Hypothalamus (tissue), 51 donors: Measurements from ENCODE around the gene HMGXB3.

Source experiments
- DNase-seq, 51 donors: peaks; one replicate each; lab custom pipeline; 2025; lab: John Stamatoyannopoulos, UW

HMGXB3 gene

DNA sequence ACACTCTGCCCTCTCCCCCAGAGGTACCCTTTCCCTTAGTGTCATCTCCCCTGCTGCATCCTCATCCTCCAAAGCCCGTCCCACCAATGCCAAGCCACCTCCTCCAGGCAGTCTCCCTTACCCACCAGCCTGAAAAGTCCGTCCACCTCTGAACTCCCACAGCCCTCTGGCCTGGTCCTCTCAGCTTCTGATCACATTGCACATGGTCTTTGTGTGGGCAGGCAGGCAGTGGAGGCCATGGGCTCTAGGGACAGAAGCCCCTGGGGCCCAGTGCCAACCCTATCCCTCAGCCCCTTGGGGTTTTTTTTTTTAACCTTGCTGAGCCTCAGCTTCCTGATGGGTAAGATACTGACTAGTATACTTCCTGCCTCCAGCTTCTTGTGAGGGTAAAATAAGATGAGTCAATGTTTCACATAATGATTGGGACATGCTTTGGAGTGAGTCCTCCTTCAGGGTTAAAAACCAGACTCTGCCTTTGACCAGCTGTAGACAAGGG is 66.4 kb downstream of the HMGXB3 start:
- no peak for DNase-seq

GRCh38 chr5:150067405-150067960 is 66.9 kb downstream of the HMGXB3 start:
- no peak for DNase-seq

- no peak for DNase-seq
Measured at GRCh38 chr5:150068071-150068470, 67.5 kb downstream of the HMGXB3 start.

GRCh38 chr5:150068472-150068871 is 67.9 kb downstream of the HMGXB3 start:
- DNase-seq: no peak

DNA sequence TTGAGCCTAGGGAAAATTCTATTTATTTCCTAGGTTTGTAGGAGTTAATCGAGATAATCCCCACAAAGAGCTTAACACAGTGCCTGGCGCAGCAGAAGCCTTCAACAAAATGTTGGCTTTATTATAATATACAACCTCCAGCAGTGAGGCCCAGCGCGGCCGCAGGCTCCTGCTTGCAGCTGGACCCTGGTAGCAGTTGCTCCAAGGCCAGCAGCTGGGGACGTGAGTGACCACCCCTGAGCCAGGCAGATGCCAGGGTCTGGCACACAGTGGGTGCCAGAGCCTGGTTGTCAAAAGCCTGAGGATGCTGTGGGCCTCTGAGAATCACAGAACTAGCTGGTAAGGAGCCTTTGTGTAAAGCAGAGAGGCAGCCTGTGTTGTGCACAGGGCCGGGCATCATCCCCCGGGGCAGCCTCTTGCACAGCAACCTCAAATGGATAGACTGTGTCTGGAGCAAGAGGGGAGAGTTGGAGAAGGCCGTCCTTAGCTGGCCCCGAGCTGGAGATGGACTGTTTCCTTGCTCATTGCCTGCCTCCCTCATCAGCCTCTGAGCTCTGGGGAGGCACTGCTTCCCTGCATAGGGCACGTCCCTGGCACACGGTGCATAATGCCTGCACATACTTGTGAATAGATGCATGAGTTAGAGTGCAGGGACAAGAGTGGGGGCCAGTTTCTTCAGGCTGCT is 68.6 kb downstream of the HMGXB3 start:
- no peak for DNase-seq

GRCh38 chr5:150069672-150070627 is 69.4 kb downstream of the HMGXB3 start:
- DNase-seq: no peak

DNA sequence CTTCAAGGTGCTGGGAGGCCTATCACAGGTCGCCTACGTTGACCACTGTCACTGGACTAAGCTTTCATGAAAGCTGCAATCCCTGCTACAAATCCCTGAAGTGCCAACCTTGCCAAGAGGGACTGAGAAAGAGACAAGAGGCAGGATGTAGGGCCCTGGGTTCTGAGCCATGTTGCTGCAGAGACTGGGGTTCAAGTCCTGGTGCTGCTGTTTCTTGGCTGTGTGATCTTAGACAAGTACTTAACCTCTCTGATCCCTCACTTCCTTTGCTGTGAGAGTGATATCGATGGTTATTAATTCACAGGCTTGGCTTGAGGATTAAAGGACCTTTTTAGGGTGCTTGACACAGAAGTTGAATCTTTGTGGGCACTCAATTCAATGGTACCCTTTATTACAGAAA is 70.3 kb downstream of the HMGXB3 start:
- no peak for DNase-seq

GRCh38 chr5:150073086-150073625 is 72.6 kb downstream of the HMGXB3 start:
- DNase-seq: no peak

DNA sequence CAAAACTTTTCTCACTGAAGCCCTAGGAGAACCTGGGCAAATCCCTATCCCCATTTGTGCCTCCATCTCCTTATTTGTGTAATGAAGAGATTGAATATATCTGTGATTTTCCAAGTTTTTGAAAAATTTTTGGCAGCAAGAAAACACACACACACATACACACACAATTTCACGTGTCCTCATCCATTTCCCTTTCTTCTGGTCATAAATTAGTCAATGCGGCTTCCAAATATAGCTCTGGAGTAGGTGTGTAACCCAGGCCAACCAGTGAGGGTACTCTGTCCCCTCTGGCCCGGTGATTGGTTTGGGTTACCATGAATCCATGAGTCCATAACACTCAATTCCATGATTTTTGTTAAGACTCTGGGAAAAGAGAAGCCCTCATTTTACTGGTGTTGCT is 73.1 kb downstream of the HMGXB3 start:
- no peak for DNase-seq

- DNase-seq: no peak
Measured at GRCh38 chr5:150075233-150075632, 74.7 kb downstream of the HMGXB3 start.

DNA sequence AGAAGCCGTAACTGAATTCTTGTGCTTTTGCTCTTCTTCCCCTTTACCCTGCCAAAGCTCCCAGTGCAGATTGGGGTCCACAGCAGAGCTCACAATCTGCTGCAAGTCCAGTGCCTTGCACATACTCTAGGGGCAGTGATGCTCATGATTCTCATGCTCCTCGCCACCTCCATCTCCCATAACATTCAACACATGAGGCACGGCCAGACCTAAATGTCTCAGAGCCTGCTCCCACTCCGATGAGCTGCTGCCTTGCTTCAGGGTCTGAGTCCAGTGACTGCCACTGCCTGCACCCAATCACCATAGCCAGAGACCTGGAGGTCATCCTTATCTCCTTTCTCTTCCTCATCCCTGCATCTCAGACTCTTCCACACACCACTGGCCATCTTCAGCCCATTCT is 75.3 kb downstream of the HMGXB3 start:
- no peak for DNase-seq

GRCh38 chr5:150077060-150077459 is 76.5 kb downstream of the HMGXB3 start:
- DNase-seq: no peak

DNA sequence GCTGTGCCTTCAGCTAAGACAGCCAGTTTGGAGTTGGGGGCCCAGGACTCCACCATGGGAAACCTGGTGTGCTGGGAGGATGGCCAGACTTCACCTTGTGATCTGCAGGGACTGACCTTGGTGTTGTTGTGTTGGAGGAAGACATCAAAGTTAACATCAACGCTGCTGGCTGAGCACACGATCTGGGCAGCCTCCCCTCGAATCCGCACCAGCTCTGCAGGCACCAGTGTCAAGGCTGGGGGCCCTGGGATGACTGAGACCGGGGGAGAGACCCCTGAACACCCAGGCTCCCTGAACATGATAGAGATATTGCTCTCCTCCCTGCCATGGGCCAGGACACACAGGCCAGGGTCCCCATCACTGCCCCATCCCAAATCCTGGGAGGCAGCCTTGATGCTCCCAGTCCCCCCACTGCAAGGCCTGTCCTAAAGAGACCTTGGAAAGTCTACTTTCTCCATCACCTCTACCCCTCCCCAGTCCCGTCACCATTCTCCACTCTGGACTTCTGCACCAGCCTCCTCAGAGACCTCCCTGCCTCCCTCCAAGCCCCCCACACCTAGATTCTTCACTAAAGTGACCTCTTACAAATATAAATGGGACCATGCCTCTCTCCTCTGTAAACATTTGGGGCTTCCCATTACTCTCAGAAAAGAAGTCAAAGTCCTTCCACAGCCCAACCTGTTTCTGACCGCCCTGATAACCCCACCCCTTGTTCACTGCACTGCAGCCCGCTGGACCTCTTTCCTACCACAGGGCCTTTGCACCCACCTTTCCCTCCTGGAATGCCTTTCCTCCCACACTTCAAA is 77.7 kb downstream of the HMGXB3 start:
- no peak for DNase-seq

DNA sequence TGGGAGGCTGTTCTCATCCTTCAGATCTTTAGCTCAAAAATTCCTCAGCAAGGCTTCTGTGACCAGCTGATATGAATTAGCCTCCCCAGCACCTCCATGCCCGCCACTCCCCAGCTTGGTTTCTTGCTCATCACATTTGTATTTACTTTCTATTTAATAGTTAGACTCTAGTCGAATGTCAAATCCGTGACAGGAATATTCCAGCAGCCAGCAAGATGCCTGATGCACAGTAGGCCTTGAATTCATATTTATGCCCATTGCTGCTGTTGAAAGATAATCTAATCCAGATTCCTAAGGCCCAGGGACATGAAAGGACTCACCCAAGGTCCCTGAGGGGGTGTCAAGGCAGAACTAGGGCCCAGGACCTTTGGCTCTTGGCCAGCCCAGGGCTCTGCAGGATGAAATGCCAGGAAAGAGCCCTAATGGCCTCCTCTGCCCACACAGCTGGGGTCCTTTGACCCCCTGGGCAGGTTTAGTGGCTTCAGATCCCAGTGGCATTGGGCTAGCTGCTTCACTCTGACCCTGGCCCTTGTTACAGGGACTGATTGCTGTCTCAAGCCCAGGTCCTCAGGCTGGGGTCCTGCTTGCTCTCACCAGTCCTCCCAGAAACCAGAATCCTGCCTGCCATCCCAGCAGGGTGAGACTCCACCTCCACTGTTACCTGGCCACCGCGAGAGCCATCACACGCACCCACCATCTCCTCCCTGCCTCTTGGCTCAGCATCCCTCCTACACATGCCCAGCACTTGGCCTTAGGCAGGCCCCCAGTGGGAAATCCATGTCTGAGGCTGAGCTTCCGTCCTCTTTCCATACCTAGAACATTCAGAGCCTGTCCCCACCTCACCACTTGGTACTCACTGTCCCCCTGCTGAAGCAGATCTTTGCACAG is 78.5 kb downstream of the HMGXB3 start:
- no peak for DNase-seq

- no peak for DNase-seq
Measured at GRCh38 chr5:150079909-150080461, 79.4 kb downstream of the HMGXB3 start.

DNA sequence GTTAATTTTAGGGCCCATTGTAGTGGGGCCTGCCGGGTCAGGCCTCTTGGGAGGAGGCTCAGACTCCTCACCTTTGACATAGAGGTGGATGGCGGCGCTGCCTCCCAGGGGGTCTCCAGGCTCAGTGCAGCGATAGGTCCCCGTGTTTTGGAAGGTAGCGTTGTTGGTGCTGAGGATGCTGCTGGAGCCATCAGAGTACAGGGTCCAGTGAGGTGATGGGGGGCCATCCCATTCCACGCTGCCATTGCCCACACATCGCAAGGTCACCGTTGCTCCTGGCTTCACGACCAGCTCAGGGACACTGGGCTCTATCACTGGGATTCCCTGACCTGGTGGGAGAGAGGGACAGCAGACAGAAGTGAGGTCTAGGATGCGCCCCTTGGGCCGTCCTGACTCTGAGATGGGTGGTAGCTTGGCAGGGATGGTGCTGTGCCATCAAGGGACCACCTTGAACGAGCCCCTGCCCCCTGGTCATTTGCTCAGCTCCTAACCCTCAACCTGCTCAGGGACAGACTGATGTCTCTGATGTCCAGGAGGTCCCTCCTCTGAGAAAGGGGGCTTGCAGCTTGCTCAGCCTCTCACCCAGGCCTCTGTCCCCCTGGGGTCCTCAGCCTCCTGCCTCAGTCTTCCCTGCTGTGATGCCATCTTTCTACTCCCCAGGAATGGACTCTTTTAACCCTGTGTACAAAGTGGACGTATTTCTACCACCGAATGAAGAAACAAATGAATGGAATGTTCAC is 80.3 kb downstream of the HMGXB3 start:
- DNase-seq: no peak

- DNase-seq: peak in 25 of 51 donors; percentile 14 to 62 (median 37)
Measured at GRCh38 chr5:150081541-150082283, 81.2 kb downstream of the HMGXB3 start.

DNA sequence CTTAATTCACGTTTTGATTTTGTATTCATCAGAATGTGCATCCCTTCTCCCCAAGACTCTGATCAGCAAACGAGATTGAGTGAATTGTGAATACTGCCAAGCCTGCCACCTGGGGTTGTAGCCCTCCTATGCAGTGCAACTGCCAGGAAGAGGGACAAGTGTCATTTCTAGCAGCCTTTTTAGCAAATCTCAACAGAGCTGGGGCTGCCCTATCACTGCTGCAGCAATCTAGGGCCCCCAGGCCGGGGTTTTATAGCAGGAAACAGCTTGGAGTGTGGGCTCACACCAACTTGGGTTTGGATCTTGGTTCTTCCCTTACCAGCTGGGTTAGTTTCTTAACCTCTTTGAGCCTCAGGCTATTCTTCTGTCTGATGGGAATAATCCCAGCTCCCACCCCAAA is 81.8 kb downstream of the HMGXB3 start:
- DNase-seq: no peak
